Heart left ventricle (tissue), 13 donors: Measurements from ENCODE around the gene TRAF2.

ENCODE experiments used
- CTCF ChIP-seq, 12 donors: fragments of 200-600 bp; sonication (generic) in 4 of 12; IDR thresholded peaks; one replicate each; pipeline versions ENCODE4 v1.5.0 to v1.8.0; 2018 to 2022; ENCODE audit warnings: antibody characterized with exemption in 12 of 12, mild to moderate bottlenecking in 5 of 12
- POLR2A ChIP-seq, 2 donors: fragments of 450-650 bp; IDR thresholded peaks; one replicate each; pipeline ENCODE4 v1.6.1; 2017; ENCODE audit warnings: antibody characterized with exemption in 2 of 2, mild to moderate bottlenecking in 2 of 2, moderate library complexity in 2 of 2
- donor health status: ischemic (EF 13 %, LVEDD 7.1; RV severe dilation, severe dysfunction).
- donor health status: DM: no; HTN: yes; CAD: no.
- donor health status: DM: no; HTN: no; CAD: no.
- donor health status: ischemic (EF 25% LVEDD 6.9; RV normal size, moderate dysfunction).
- donor health status: ischemic (EF 25% LVEDD 5.7; RV mildly dilated, moderate dysfunction).
- donor health status: ischemic (EF 35%, LVEDD 5.7; RV mildly dilated, moderate dysfunction).
- donor health status: nonischemic (EF 11% LVEDD 7.7; RV severe dilation, severe dysfunction).
- donor health status: DM: yes; HTN: yes; CAD: no.
- donor health status: PGD.
- donor health status: ischemic (EF 29% LVEDD 5.4; RV normal size, mild dysfunction).
- donor health status: nonischemic (EF 23%, LVEDD 6.1; RV moderate dilation, normal function).

- TF ChIP-seq CTCF (IDR thresholded peaks at IDR 0.05) (no peak), POLR2A (IDR thresholded peaks at IDR 0.05) (no peak)
These were observed 31.4 kb upstream of the TRAF2 start for GRCh38 chr9:136854842-136855460.
